Measurements from ENCODE around the gene SI. TPM values are rescaled to one million over a fixed set of nuclear protein-coding genes. Genes with fewer than 3 reads are reported as not detected.

Gene SI
- polyA plus RNA-seq, 3 donors: not detected

DNA sequence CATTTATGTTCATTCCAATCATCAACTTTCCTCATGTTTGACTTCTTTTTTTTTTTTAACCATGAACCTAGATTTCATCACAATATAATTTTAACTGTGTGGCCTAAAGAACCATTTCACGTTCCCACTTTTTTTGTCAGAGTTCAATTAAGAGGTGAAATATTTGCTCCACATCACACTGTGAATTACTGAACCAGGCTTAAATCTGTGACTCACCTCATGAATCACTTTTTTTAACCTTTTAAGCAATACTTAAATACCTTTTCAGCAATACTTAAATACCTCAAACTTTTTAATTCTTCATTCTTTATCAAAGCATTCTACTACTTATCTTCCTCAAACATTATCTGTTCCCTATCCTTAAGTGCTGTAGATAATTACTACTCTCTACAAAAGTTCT lies 137.6 kb downstream of the SI start:
- Histone ChIP-seq H3K4me2 (replicated peaks; ENCODE audit: extremely low read depth, low read length, poor library complexity, severe bottlenecking) (no peak overlapping the region), H3K4me3 (replicated peaks in 1 of 3; ENCODE audit: low read depth in 2 of 3, low read length in 3 of 3) (no peak overlapping the region), H3K36me3 (replicated peaks in 1 of 2; ENCODE audit: control insufficient read depth in 1 of 2, insufficient read depth in 2 of 2, low read length in 2 of 2) (no peaks in the 10 kb centered on the region), H3K27me3 (ENCODE audit: control insufficient read depth in 2 of 2, insufficient read depth in 2 of 2, low read length in 2 of 2) (no peaks in the 10 kb centered on the region), H3K9me3 (replicated peaks in 1 of 2; ENCODE audit: control insufficient read depth in 1 of 2, insufficient read depth in 1 of 2, low read length in 2 of 2) (peaks cover 0 to 7% of the 10 kb centered on the region in 2 donors), H3K9ac (ENCODE audit: insufficient read depth, low read length, poor library complexity, severe bottlenecking) (no peak overlapping the region), H3K4me1 (ENCODE audit: control insufficient read depth in 1 of 2, insufficient read depth in 2 of 2, low read length in 2 of 2) (no peaks in the 10 kb centered on the region), H3K79me2 (ENCODE audit: insufficient read depth, low read length) (no peaks in the 10 kb centered on the region), H2AFZ (ENCODE audit: insufficient read depth, low read depth, low read length, poor library complexity, severe bottlenecking) (no peak overlapping the region), H3K27ac (ENCODE audit: low read depth in 1 of 2, low read length in 2 of 2) (no peak overlapping the region), H4K20me1 (ENCODE audit: insufficient read depth, low read length) (no peaks in the 10 kb centered on the region)
- Mint-ChIP-seq H3K4me3 (no peak overlapping the region), H3K27ac (no peak overlapping the region), H3K27me3 (ENCODE audit: low read depth in 3 of 3) (no peaks in the 10 kb centered on the region), H3K36me3 (no peaks in the 10 kb centered on the region), H3K4me1 (no peaks in the 10 kb centered on the region), H3K9me3 (peaks cover 0 to 4% (median 2%) of the 10 kb centered on the region in 7 donors)
- no peak for DNase-seq
- intact Hi-C loops (cut with micrococcal nuclease): no loop called here
- TF ChIP-seq, protein P1, sequence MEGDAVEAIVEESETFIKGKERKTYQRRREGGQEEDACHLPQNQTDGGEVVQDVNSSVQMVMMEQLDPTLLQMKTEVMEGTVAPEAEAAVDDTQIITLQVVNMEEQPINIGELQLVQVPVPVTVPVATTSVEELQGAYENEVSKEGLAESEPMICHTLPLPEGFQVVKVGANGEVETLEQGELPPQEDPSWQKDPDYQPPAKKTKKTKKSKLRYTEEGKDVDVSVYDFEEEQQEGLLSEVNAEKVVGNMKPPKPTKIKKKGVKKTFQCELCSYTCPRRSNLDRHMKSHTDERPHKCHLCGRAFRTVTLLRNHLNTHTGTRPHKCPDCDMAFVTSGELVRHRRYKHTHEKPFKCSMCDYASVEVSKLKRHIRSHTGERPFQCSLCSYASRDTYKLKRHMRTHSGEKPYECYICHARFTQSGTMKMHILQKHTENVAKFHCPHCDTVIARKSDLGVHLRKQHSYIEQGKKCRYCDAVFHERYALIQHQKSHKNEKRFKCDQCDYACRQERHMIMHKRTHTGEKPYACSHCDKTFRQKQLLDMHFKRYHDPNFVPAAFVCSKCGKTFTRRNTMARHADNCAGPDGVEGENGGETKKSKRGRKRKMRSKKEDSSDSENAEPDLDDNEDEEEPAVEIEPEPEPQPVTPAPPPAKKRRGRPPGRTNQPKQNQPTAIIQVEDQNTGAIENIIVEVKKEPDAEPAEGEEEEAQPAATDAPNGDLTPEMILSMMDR (IDR thresholded peaks at IDR 0.05): no peak
- 83% methylated on average over 1 of the region's 1 CpG for whole genome bisulfite sequencing (ENCODE audit: insufficient coverage)

DNA sequence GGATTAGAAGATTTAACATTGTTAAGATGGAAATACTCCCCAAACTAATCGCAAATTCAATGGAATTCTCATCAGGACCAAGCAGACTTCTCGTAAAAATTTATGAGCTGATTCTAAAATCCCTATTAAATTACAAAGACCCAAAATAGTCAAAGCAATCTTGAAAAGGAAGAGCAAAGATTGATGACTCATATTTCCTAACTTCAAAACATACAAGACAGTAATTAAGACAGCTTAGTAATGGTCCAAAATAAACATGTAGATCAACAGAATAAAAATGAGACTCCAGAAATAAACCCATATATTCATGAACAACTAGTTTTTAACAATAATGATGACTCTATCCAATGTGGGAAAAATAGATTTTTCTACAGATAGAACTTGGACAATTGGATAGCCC lies 148.7 kb downstream of the SI start:
- H3K9me3 ChIP-seq (replicated peaks in 1 of 2; ENCODE audit: control insufficient read depth in 1 of 2, insufficient read depth in 1 of 2, low read length in 2 of 2): peaks cover 13 to 16% of the 10 kb centered on the region in 2 donors
- H4K20me1 ChIP-seq (ENCODE audit: insufficient read depth, low read length): no peaks in the 10 kb centered on the region
- DNase-seq: no peak
- H3K27ac ChIP-seq (ENCODE audit: low read depth in 1 of 2, low read length in 2 of 2): no peak overlapping the region
- no CpG with 5 or more reads among the region's 2 CpGs for WGBS (ENCODE audit: insufficient coverage)
- no peaks in the 10 kb centered on the region for H3K4me1 ChIP-seq (ENCODE audit: control insufficient read depth in 1 of 2, insufficient read depth in 2 of 2, low read length in 2 of 2)
- H3K9ac ChIP-seq (ENCODE audit: insufficient read depth, low read length, poor library complexity, severe bottlenecking): no peak overlapping the region
- no peaks in the 10 kb centered on the region for H3K27me3 ChIP-seq (ENCODE audit: control insufficient read depth in 2 of 2, insufficient read depth in 2 of 2, low read length in 2 of 2)
- no peak overlapping the region for H3K4me3 ChIP-seq (replicated peaks in 1 of 3; ENCODE audit: low read depth in 2 of 3, low read length in 3 of 3)
- H3K79me2 ChIP-seq (ENCODE audit: insufficient read depth, low read length): no peaks in the 10 kb centered on the region
- peaks cover 0 to 9% (median 5%) of the 10 kb centered on the region in 7 donors for H3K9me3 Mint-ChIP-seq
- no peaks in the 10 kb centered on the region for H3K4me1 Mint-ChIP-seq
- H3K4me2 ChIP-seq (replicated peaks; ENCODE audit: extremely low read depth, low read length, poor library complexity, severe bottlenecking): no peak overlapping the region
- H3K27ac Mint-ChIP-seq: no peak overlapping the region
- H3K36me3 Mint-ChIP-seq: no peaks in the 10 kb centered on the region
- intact Hi-C loops (cut with micrococcal nuclease): no loop called here
- H2AFZ ChIP-seq (ENCODE audit: insufficient read depth, low read depth, low read length, poor library complexity, severe bottlenecking): no peak overlapping the region
- H3K4me3 Mint-ChIP-seq: no peak overlapping the region
- no peaks in the 10 kb centered on the region for H3K36me3 ChIP-seq (replicated peaks in 1 of 2; ENCODE audit: control insufficient read depth in 1 of 2, insufficient read depth in 2 of 2, low read length in 2 of 2)
- H3K27me3 Mint-ChIP-seq (ENCODE audit: low read depth in 3 of 3): no peaks in the 10 kb centered on the region
- TF ChIP-seq, protein P1 (IDR thresholded peaks at IDR 0.05): no peak

Small RNAs within 50 kb of the gene (small RNA-seq; reads per million reads assigned to genes)
- gene RF00019 (ENCODE audit: insufficient read length, low read depth): not detected

Other genes with a start within 250 kb of the SI start
- gene SLITRK3, start 117.9 kb upstream of the SI start, polyA plus RNA-seq: not detected

Measured in CD14-positive monocyte (primary cell).